HL-60 (cell line): ENCODE data around the gene HOXB7.

ENCODE experiments used
- DNase-seq, 2 experiments: peaks; one replicate each; pipeline ENCODE4 v3.0.0-alpha.2; 2010 to 2020; ENCODE audit warnings: low read depth in 1 of 2, low spot score in 1 of 2
- H3K27ac ChIP-seq: fragments of 250-450 bp; sonication (Bioruptor Pico); replicated peaks from 2 replicates; pipeline ENCODE4 v1.5.1; 2020; ENCODE audit warnings: mild to moderate bottlenecking, moderate library complexity
- H3K27me3 ChIP-seq: fragments of 250-450 bp; sonication (Bioruptor Pico); 2 replicates; pipeline ENCODE4 v1.5.1; 2021; ENCODE audit warnings: mild to moderate bottlenecking, moderate library complexity; ENCODE audit not compliant: insufficient read depth, poor library complexity, severe bottlenecking
- H3K4me3 ChIP-seq: replicated peaks from 2 replicates; pipeline ENCODE4 v1.5.1; 2011; ENCODE audit warnings: mild to moderate bottlenecking, control low read depth, low read length; ENCODE audit not compliant: insufficient read depth
- GABPA ChIP-seq: IDR thresholded peaks from 2 replicates; pipeline ENCODE4 v1.6.1; 2012; ENCODE audit warnings: low read depth
- POLR2AphosphoS5 ChIP-seq: IDR thresholded peaks from 2 replicates; pipeline ENCODE4 v1.6.1; 2012; ENCODE audit warnings: low read depth
- REST ChIP-seq: IDR thresholded peaks from 2 replicates; pipeline ENCODE4 v1.6.1; 2012; ENCODE audit warnings: low read depth; ENCODE audit not compliant: insufficient replicate concordance
- SPI1 ChIP-seq: IDR thresholded peaks from 2 replicates; pipeline ENCODE4 v1.6.1; 2012; ENCODE audit warnings: low read depth, mild to moderate bottlenecking, borderline replicate concordance
- TF ChIP-seq, protein P1 (sequence below): IDR thresholded peaks from one replicate; pipeline ENCODE4 v1.5.1; 2011; ENCODE audit warnings: low read length, control low read depth, inconsistent platforms; ENCODE audit not compliant: insufficient read depth

The HOXB7 gene

GRCh38 chr17:48582750-48583069 lies 28.1 kb downstream of the HOXB7 start:
- Histone ChIP-seq H3K27me3 (peaks cover 89% of the 10 kb centered on the region), H3K4me3 (no peak overlapping the region), H3K27ac (no peak overlapping the region)
- no peak for DNase-seq
- TF ChIP-seq POLR2AphosphoS5: no peak
- no peak for TF ChIP-seq SPI1
- TF ChIP-seq REST: no peak
- TF ChIP-seq GABPA: no peak
- TF ChIP-seq, protein P1, sequence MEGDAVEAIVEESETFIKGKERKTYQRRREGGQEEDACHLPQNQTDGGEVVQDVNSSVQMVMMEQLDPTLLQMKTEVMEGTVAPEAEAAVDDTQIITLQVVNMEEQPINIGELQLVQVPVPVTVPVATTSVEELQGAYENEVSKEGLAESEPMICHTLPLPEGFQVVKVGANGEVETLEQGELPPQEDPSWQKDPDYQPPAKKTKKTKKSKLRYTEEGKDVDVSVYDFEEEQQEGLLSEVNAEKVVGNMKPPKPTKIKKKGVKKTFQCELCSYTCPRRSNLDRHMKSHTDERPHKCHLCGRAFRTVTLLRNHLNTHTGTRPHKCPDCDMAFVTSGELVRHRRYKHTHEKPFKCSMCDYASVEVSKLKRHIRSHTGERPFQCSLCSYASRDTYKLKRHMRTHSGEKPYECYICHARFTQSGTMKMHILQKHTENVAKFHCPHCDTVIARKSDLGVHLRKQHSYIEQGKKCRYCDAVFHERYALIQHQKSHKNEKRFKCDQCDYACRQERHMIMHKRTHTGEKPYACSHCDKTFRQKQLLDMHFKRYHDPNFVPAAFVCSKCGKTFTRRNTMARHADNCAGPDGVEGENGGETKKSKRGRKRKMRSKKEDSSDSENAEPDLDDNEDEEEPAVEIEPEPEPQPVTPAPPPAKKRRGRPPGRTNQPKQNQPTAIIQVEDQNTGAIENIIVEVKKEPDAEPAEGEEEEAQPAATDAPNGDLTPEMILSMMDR: no peak

- TF ChIP-seq, protein P1: no peak
- TF ChIP-seq SPI1: no peak
- no peak for TF ChIP-seq POLR2AphosphoS5
- TF ChIP-seq GABPA: no peak
- TF ChIP-seq REST: no peak
- H3K4me3 ChIP-seq: no peak overlapping the region
- DNase-seq: no peak
- H3K27me3 ChIP-seq: peaks cover 89% of the 10 kb centered on the region
- H3K27ac ChIP-seq: no peak overlapping the region
These were observed 30.9 kb downstream of the HOXB7 start for GRCh38 chr17:48579760-48580554.

- Histone ChIP-seq H3K4me3 (no peak overlapping the region), H3K27ac (no peak overlapping the region), H3K27me3 (peaks cover 91% of the 10 kb centered on the region)
- no peak for DNase-seq
- no peak for TF ChIP-seq REST
- no peak for TF ChIP-seq GABPA
These were observed 31.4 kb downstream of the HOXB7 start for GRCh38 chr17:48579471-48579759.
